DOHH2 (cell line): Measurements from ENCODE around the gene EPS8.

Experiments used
- CTCF ChIP-seq: fragments of 200-600 bp; sonication (generic); IDR thresholded peaks from one replicate; pipeline ENCODE4 v1.5.1; 2014; ENCODE audit warnings: antibody characterized with exemption, mild to moderate bottlenecking, low read depth, low read length; ENCODE audit not compliant: poor library complexity, severe bottlenecking
- EZH2phosphoT487 ChIP-seq: fragments of 200-600 bp; sonication (generic); IDR thresholded peaks from 2 replicates; pipeline ENCODE4 v1.6.1; 2017; ENCODE audit warnings: borderline replicate concordance, mild to moderate bottlenecking, antibody characterized with exemption, low read length, moderate library complexity, mixed read lengths

GRCh38 chr12:15629761-15630160 is 159.4 kb downstream of the EPS8 start:
- TF ChIP-seq CTCF = no peak
- no peak for TF ChIP-seq EZH2phosphoT487
